Activated T-helper 2 cell treated with anti-CD3 and anti-CD28 coated beads, Interferon-gamma antibody, Interleukin-2, Interleukin-4, amounts not matched to agents 10 μg/mL and 5 μg/mL and 100 μg/mL, durations not matched to agents 14 hours and 24 hours and 36 hours (primary cell): ENCODE results near the gene N4BP3. TPM values are rescaled to one million over a fixed set of nuclear protein-coding genes. Genes with fewer than 3 reads are reported as not detected.

ENCODE experiments used
- DNase-seq: peaks from one replicate; pipeline ENCODE4 v3.0.0; 2021; ENCODE audit warnings: low spot score
- H3K27ac Mint-ChIP-seq: one replicate; pipeline ENCODE4 v1.8.0; 2021; ENCODE audit warnings: mixed read lengths
- H3K27me3 Mint-ChIP-seq: one replicate; pipeline ENCODE4 v1.8.0; 2021; ENCODE audit warnings: low read depth, mixed read lengths
- H3K36me3 Mint-ChIP-seq: one replicate; pipeline ENCODE4 v1.8.0; 2021; ENCODE audit warnings: low read depth, mixed read lengths
- H3K4me1 Mint-ChIP-seq: one replicate; pipeline ENCODE4 v1.8.0; 2021; ENCODE audit warnings: low read depth, mixed read lengths
- H3K4me3 Mint-ChIP-seq: one replicate; pipeline ENCODE4 v1.8.0; 2021; ENCODE audit warnings: low read depth, mild to moderate bottlenecking, moderate library complexity, mixed read lengths
- H3K9me3 Mint-ChIP-seq: one replicate; pipeline ENCODE4 v1.8.0; 2021; ENCODE audit warnings: mixed read lengths
- intact Hi-C: fragments of 100-400 bp; cut with micrococcal nuclease; formaldehyde crosslinking; loops from one replicate; pipeline ENCODE4 v1.15.1; 2023
- total RNA-seq: library from RNA; stranded (reverse); gene quantifications from 2 replicates; pipeline ENCODE4 v1.2.3, GENCODE V29; 2022

Gene N4BP3
- total RNA-seq, 1 donor from 2014 or later: 3.4 TPM

DNA sequence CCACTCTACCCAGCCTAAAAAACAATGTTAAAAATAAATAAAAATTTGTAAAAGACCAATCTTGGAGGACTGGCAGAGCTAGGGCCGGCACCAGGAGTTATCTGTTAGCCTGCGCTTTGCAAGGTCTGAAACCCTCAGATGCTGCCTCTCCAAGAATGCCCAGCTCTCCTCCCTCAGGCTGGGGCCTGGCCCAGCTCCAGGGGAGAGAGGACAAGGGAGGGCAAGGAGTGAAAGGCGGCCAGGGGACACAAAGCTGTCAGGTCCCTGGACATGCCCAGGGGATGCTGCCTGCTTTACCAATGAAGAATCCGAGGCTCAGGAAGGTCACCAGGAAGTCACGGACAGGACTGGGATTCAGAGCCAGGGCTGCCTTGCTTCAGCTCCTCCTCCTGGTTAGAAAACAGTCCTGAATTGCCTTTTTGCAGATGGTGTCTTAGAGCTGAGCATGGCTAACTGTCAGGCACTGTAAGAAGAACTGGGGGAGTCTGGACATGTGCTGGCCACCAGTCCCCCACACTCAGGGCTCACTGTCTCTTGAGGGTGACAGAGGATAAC lies 5.5 kb upstream of the N4BP3 start:
- Mint-ChIP-seq H3K27me3 (peaks cover 3% of the 10 kb centered on the region), H3K4me1 (peaks cover 4% of the 10 kb centered on the region), H3K9me3 (peaks cover 3% of the 10 kb centered on the region), H3K27ac (no peak overlapping the region), H3K36me3 (no peaks in the 10 kb centered on the region), H3K4me3 (no peak overlapping the region)
- intact Hi-C loops: no loop called here
- DNase-seq: no peak

DNA sequence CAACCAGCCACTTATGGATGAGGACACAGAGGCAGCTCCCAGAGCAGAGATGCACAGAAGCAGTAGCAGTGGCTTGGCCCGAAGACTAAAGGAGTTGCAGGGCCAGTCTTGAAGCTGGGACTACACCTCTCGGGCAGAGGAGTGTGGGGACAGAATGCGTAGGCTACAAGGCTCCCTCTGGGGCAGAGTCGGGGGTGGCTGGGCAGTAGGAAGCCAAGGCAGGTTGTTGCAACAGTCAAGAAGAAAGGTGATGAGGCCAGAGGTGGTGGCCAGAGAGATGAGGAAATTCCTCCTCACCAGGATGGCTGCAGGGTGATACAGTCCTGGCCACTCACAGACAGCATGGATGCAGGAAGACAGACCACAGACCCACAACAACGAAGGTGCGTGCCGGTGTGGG lies 4.9 kb upstream of the N4BP3 start:
- H3K4me1 Mint-ChIP-seq: peaks cover 6% of the 10 kb centered on the region
- H3K27ac Mint-ChIP-seq: no peak overlapping the region
- intact Hi-C loops: no loop called here
- peaks cover 5% of the 10 kb centered on the region for H3K9me3 Mint-ChIP-seq
- no peak overlapping the region for H3K4me3 Mint-ChIP-seq
- H3K36me3 Mint-ChIP-seq: no peaks in the 10 kb centered on the region
- peaks cover 3% of the 10 kb centered on the region for H3K27me3 Mint-ChIP-seq
- DNase-seq: no peak

DNA sequence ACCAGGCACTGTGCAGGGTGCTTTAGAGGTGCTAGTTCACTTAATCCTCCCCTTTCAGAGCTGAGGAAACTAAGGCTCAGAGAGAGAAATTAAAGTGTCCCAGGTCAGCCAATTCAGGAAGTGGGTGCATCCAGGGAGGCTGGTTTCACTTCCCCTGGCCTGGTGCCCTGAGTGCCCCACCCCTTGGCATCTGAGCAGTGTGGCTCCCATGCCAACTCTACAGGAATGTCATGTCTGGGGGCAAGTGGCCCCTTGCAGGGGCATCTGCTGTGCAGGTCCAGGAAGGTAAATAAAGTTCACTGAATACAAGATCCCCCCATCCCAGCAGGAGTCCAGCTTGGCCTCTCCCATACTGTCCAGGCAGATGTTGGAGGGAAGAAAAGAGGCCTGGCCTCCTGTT lies 4.4 kb upstream of the N4BP3 start:
- Mint-ChIP-seq H3K27me3 (peaks cover 3% of the 10 kb centered on the region), H3K4me1 (peaks cover 6% of the 10 kb centered on the region), H3K36me3 (no peaks in the 10 kb centered on the region), H3K4me3 (no peak overlapping the region), H3K27ac (no peak overlapping the region), H3K9me3 (peaks cover 5% of the 10 kb centered on the region)
- DNase-seq: no peak
- intact Hi-C loops: no loop called here

DNA sequence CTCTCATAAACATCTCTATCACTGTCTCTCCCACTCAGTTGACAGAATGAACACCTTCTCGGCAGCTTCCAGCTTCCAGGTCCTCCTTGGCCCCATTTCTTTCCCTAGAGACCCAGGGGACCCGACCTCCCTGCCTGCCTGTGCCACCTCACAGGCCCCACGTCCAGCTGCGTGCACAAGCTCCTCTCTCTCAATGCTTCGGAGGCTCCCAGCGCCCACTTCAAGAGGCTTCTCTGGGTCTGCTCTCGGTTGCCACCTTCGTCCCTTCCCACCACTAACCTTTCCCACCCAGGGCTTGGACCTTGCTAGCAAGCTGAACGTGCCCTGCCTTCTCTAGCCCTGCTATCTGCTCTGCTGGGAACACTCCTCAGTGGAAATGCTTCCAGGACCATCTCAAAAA lies 2.8 kb upstream of the N4BP3 start:
- Mint-ChIP-seq H3K27ac (no peak overlapping the region), H3K27me3 (peaks cover 9% of the 10 kb centered on the region), H3K9me3 (peaks cover 5% of the 10 kb centered on the region), H3K4me3 (no peak overlapping the region), H3K36me3 (no peaks in the 10 kb centered on the region), H3K4me1 (peaks cover 15% of the 10 kb centered on the region)
- no peak for DNase-seq
- intact Hi-C loops: loop anchor here (5.0 kb wide), 1 partner anchor 42 kb away; the partner anchor contains the start of gene NHP2

DNA sequence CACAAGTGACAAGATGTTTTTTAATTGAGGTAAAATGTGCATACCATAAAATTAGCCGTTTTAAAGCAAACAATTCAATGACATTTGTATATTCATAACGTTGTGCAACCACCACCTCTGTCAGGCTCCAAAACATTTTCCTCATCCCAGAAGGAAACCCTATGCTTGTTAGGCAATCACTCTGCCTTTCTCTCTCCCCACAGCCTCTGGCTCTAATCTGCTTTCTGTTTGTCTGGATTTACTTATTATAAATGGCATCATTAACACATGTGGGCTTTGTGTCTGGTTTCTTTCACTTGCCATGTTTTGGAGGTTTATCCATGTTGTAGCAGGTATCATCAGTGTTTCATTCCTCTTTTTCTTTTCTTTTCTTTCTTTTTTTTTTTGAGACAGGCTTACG lies 1.4 kb upstream of the N4BP3 start:
- Mint-ChIP-seq H3K27ac (no peak overlapping the region), H3K36me3 (no peaks in the 10 kb centered on the region), H3K27me3 (peaks cover 12% of the 10 kb centered on the region), H3K4me1 (peaks cover 28% of the 10 kb centered on the region), H3K9me3 (peaks cover 5% of the 10 kb centered on the region), H3K4me3 (no peak overlapping the region)
- intact Hi-C loops: loop anchor here (5.0 kb wide), 1 partner anchor 40 kb away; the partner anchor contains the start of gene NHP2
- no peak for DNase-seq

DNA sequence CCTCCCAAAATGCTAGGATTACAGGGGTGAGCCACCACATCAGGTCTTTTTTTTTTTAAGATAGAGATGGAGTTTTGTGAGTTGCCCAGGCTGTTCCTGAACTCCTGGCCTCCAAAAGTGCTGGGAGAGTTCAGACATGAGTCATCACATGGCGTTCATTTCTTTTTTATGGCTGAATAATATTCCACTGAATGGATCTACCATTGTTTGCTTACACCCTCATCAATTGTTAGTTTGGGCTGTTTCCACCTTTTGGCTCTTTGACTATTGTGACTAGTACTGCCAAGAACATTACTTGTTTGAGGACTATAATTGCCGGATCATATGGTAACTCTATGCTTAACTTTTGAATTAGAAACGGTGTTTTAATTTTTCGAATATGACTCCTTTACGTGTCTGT lies 787 bp upstream of the N4BP3 start:
- no peak overlapping the region for H3K27ac Mint-ChIP-seq
- intact Hi-C loops: loop anchor here (5.0 kb wide), 1 partner anchor 40 kb away; the partner anchor contains the start of gene NHP2
- no peaks in the 10 kb centered on the region for H3K36me3 Mint-ChIP-seq
- peak overlapping the region; percentile 81 for H3K4me3 Mint-ChIP-seq
- peaks cover 12% of the 10 kb centered on the region for H3K27me3 Mint-ChIP-seq
- no peak for DNase-seq
- peaks cover 5% of the 10 kb centered on the region for H3K9me3 Mint-ChIP-seq
- peaks cover 29% of the 10 kb centered on the region for H3K4me1 Mint-ChIP-seq

DNA sequence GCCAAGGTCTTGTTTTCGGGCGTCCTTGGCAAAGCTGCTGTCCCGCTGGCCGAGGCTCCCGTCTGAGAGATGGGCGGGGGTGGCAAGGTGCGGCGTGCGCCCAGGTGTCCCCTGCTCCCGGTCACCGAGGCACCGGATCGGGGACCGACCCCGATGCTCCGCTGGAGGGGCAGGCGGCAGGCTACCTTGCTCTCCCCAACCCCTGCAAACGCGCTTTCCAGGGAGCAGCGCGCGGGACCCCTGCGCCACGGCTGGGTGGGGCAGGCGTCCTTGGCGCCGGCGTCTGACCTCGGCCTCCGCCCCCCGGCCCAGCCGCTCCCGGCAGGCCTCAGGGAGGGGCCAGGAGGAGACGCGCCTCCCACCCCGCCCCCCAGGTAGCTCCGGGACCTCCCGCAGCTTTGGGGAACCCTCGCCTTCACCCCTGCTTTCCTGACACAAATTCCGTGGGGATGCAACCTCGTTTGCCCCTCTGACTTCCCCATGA lies 551 bp downstream of the N4BP3 start:
- peak overlapping the region; percentile 39 for H3K27ac Mint-ChIP-seq
- H3K36me3 Mint-ChIP-seq: no peaks in the 10 kb centered on the region
- H3K4me1 Mint-ChIP-seq: peaks cover 29% of the 10 kb centered on the region
- peaks cover 12% of the 10 kb centered on the region for H3K27me3 Mint-ChIP-seq
- peaks cover 5% of the 10 kb centered on the region for H3K9me3 Mint-ChIP-seq
- intact Hi-C loops: loop anchor here (1.0 to 5.0 kb wide), 2 partner anchors 17 to 38 kb away; partner anchors contain the start of genes NHP2 and RMND5B
- H3K4me3 Mint-ChIP-seq: peak overlapping the region; percentile 84
- no peak for DNase-seq

DNA sequence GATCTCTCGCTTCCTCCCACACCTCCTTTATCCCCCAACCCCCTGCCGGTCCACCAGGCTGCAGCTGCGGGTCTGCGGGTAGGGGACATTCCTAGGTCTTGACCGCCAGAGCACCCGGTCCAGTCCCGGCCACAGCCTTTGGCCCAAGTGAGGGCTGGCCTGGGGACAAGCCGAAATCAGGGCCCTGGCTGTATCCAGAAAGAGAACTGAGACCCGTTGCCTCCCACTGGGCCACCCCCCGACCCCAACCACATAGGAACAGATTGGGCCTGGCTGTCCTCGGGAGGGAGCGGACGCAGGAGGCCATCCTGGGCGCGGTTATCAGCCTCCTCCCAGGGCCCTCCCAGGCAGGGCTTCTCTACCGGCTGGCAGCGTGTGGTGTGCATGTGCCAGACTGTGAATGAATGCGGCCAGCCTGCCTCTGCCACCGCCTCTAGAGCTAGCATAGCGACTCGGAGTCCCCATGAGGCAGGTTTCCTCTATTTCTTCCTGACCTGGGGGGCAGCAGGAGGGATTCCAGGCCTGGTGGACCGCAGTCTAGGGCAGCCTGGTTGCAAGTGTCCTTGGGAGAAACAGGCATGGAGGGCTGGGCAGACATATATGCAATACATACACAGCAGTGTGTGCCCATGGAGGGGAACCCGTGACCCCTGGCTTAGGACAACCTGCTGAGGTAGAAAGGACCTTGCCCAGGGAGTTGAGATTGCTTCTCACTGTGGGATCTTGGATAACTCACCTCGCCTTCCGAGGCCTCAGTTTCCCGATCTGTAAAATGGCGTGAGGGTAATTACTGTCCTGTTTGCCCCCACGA lies 1.2 kb downstream of the N4BP3 start:
- Mint-ChIP-seq H3K27me3 (peaks cover 12% of the 10 kb centered on the region), H3K27ac (peak overlapping the region; percentile 39), H3K4me1 (peaks cover 29% of the 10 kb centered on the region), H3K36me3 (no peaks in the 10 kb centered on the region), H3K9me3 (peaks cover 5% of the 10 kb centered on the region), H3K4me3 (peak overlapping the region; percentile 84)
- intact Hi-C loops: loop anchor here (5.0 kb wide), 1 partner anchor 38 kb away; the partner anchor contains the start of gene NHP2
- DNase-seq: no peak

DNA sequence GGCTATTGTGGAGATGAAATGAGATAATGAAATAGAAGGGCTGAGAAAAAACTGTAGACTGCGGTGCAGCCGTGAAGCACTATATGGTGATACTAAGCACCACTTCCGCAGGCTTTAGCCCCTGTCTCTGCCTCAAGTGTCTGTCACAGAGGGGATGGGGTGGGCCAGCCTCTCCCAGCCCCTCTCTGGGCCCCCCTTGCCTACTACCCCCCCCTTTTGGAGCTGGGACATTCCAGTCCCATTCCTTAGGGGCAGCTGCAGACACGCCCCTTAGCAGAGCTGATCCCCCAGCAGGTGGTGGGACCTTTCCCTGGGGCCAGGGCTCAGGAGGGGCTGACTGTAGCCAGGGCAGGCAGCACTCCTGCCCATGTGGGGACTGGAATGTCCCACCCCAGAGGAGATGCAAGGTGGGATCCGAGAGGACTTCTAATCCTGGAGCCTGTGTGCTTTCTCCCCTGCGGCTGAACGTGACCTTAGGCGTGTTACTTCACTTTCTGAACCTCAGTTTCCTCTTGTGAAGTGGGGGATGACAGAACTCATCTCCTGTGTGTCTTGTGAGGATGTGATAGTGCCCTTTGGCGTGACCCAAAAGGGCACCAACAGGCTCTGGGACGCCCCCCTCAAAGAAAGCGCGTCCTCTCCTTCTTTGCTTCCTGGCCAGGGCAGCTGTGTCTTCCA lies 1.9 kb downstream of the N4BP3 start:
- intact Hi-C loops: no loop called here
- no peak overlapping the region for H3K27ac Mint-ChIP-seq
- peaks cover 5% of the 10 kb centered on the region for H3K9me3 Mint-ChIP-seq
- peak overlapping the region; percentile 84 for H3K4me3 Mint-ChIP-seq
- peaks cover 29% of the 10 kb centered on the region for H3K4me1 Mint-ChIP-seq
- no peak for DNase-seq
- H3K27me3 Mint-ChIP-seq: peaks cover 12% of the 10 kb centered on the region
- H3K36me3 Mint-ChIP-seq: no peaks in the 10 kb centered on the region

DNA sequence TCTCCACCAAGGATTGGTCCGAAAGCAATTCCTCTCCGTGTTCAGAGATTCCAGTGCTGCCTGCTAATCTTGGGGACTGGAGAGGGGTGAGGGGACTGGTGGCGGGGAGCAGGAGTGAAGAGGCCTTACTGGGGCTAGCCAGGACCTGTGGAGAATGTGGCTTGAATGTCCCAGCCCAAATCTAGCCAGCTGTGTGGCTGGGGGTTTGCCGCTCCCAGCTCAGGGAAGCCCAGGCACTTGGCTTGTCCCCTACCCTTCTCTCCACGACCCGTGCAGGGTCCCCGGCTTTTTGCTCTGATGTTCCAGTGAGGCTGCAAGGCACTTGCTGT lies 2.4 kb downstream of the N4BP3 start:
- no peak for DNase-seq
- Mint-ChIP-seq H3K9me3 (peaks cover 5% of the 10 kb centered on the region), H3K36me3 (no peaks in the 10 kb centered on the region), H3K27ac (no peak overlapping the region), H3K27me3 (peaks cover 12% of the 10 kb centered on the region), H3K4me3 (peak overlapping the region; percentile 17), H3K4me1 (peaks cover 29% of the 10 kb centered on the region)
- intact Hi-C loops: no loop called here

DNA sequence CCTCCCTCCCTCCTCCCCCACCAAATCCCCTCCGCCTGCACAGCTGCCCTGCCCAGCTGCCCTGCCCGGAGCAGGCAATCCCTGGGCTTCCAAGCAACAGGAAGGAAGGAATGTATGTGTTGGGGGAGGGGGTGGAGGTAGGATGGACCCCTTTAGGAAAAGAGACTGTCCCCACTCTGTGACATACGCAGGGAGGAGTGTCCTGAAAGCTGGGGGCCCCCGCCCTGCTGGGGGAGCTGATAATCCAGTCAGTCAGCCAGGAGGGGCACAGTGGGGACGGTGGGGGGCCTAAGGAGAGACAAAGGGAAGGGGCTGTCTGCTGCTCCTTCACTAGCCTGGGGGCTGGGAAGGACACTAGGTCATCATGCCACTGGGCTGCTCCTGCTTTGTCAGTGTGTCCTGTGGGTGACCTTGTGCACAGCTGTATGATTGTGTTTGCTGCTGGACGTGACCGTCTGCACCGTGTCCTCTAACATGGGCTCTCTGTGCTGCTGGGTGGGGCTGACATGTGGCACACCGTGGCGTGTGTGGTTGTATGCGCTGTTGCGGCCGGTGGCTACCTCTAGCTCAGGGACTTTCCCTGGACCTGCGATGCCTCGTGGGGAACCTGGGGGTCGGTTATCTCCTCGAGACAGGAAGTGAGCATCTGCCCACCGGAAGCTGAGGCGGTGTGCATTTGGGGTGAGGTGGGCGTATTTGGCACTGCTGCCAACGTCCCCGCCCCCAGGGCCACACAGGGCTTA lies 3.0 kb downstream of the N4BP3 start:
- peak overlapping the region; percentile 66 for H3K4me3 Mint-ChIP-seq
- H3K9me3 Mint-ChIP-seq: peaks cover 5% of the 10 kb centered on the region
- H3K27me3 Mint-ChIP-seq: peaks cover 12% of the 10 kb centered on the region
- peak overlapping the region; percentile 62 for H3K27ac Mint-ChIP-seq
- DNase-seq: peak; percentile 53
- peaks cover 30% of the 10 kb centered on the region for H3K4me1 Mint-ChIP-seq
- intact Hi-C loops: no loop called here
- peaks cover 1% of the 10 kb centered on the region for H3K36me3 Mint-ChIP-seq

DNA sequence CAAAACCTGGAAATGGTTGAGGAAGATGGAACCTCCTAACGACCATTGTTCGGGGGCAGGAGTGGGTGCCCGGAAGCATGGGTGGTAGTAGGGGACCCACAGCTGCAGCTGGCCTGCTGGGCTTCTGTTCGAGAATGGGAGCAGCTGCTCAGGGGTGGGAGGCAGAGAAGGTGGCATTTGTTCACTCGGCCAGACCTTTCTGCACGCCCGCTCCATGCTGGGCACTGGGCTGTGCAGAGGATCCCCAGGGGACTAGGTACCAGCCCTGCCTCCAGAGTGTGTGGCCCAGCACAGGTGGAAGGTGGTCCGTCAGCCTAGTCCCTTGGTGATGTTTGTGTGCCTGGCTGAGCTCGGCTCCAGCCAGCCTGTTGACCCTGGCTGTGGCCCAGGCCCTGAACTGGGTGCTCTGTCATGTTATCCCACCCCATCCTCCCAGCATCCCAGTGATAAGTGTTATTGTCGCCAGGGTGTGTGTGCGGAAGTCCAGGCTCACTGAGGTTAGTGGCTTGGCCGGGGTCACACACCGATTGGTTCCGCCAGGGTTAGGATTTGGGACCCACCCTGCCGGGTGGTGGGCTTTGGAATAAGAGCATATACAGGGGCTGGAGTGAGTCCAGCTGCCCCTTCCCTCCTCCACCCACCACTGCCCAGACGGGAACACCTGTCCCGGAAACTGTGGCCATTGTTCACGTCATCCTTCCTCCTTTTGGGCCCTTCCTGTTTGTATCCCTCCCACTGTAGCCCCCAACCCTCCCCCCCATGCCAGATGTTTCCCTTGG lies 4.8 kb downstream of the N4BP3 start:
- Mint-ChIP-seq H3K4me1 (peaks cover 27% of the 10 kb centered on the region), H3K4me3 (no peak overlapping the region), H3K9me3 (no peaks in the 10 kb centered on the region), H3K36me3 (peaks cover 5% of the 10 kb centered on the region), H3K27me3 (peaks cover 9% of the 10 kb centered on the region), H3K27ac (no peak overlapping the region)
- intact Hi-C loops: no loop called here
- no peak for DNase-seq
